SIG-M5 (cell line): ENCODE measurements around the gene PKN2.

Experiments
- DNase-seq: peaks from one replicate; lab custom pipeline; 2025; lab: John Stamatoyannopoulos, UW

Gene PKN2

GRCh38 chr1:88683541-88684481 is at the start of gene PKN2:
PKN2 (plus strand) TSS chr1:88684273; CDS start chr1:88684581, 308 bp downstream.
- DNase-seq = peak; percentile 94

- no peak for DNase-seq
These were observed 49.5 kb upstream of the PKN2 start for GRCh38 chr1:88634538-88634937.

DNA sequence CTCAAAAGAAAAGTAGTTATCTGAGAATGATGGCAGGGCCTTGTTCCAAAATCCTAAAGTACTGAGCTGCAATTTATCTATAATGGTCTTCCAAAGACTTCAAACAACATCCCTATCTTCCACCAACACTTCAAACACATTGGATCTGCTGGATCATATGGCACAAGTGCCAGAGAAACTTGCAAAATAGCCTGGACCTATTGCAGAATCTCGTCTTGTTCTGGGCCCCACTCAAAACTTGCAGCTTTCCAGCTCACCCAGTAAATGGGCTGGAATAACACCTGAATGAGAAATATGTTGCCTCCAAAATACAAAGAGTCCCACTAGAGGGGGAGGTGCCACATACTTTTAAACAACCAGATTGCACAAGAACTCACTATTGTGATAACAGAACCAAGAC is 44.0 kb upstream of the PKN2 start:
- DNase-seq = no peak

- DNase-seq = no peak
These were observed 38.2 kb upstream of the PKN2 start for GRCh38 chr1:88645886-88646285.

DNA sequence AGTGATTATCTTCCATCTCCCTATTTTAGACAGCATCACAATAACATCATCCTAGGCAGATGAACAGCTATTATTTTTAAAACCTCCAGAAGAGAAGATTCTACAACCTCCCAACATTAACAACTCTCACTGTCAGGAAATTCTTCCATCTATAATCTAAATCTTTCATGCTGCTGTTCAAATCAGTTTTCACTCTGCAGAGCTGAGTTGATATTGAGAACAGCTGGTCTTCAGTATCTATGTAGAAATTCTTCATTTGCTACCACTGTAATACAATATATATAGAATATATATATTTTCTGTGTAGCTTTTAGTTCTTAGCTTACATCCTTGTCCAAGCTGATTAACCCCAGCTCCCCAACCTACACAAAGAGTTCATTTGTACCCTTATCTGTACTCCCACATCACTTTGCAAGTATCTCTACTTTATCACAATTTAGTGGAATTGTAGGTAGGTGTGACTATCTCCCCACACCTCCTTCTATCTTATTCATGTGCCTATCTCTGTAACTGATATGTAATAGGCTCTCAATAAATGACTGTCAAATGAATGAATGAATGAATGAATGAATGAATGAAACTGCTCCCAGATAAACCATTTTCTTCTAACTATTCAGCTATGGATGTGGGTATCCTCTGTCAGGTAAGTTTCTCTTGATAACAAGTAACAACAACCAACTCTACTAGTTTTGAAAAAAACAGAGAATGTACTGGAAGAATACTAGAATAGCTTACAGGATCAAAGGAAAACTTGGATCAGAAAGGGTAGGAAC is 37.4 kb upstream of the PKN2 start:
- DNase-seq = no peak

- no peak for DNase-seq
These were observed 36.8 kb upstream of the PKN2 start for GRCh38 chr1:88647249-88647645.

DNA sequence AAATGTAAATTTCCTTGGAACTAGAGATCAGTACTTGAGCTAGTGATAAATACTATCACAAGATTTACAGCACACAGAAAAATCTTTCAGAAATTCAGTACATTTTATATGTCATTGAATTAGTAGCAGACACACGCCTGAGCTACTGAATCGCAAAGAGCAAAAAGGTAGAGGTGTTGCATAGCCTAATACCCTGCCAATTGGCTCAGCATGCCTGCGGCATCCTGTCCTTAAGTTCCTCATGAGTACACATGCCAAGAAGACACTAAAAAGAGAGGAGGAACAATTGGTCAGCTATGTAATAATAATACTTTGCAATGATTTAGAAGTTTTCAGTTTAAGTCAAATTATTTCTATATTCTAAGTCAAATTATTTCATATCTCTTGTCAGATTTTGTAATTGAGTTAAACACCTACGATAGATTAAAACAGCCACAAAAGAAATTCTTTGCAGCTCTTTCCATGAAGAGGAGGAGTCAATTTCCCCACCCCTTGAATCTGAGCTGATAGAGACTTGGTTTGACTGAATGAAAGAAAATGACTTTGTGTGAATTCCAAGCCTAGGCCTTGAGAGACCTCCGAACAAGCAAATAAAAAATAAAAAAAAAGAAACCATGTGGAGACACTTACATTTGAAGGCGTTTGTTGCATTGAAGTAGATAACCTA is 36.2 kb upstream of the PKN2 start:
- no peak for DNase-seq

DNA sequence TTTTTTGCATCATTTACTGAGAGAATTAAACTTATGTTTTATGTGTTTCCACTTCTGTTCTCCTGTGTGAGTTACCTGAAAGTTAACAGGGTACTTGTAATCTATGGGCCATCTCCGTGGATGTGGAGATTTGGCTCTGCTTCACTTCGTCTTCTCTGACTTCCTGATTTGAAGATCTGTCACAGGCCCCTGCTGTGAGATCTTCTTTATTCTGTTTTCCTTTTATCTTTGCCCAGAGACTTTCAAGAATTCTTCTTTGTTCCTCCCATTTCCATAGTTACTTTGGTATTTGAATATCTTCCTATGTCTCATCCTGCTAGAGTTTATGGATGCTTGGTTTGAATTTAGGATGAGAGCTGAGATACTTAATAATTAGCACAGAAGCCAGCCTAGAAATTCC is 35.4 kb upstream of the PKN2 start:
- DNase-seq = no peak

- DNase-seq = no peak
These were observed 34.1 kb upstream of the PKN2 start for GRCh38 chr1:88649932-88650331.

DNA sequence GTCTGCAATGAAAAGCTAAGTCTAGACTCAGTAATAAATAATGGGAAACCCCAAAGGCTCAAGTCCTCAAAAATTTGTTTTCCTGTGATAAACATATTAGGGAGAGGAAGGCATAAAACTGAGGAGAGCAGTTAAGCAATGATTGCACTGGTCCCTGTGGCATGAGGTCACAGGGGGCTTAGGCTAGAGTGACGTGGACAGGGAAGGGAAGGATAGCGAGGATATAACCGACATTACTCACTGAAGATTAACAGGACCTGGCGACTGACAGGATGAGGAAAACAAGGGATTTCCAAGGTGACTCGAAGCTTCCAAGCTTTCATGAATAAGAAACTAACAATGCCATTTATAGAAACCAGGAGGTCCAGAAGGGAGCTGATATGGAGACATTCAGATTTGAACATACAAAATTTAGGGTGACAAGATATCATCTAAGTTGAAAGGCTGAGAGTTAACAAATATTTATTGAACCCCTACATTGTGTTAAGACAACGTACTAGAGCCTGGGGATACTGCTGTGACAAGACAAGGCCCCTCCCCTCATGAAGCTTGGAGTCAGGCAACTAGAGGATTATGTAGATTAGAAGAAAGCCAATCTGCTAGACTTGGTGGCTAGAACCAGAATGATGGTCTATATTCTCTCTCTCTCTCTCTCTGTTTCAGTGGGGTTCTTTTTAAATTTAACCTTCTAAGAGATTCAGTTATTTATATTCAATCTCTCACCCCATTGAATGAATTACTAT is 33.2 kb upstream of the PKN2 start:
- no peak for DNase-seq

- no peak for DNase-seq
These were observed 28.9 kb upstream of the PKN2 start for GRCh38 chr1:88655140-88655539.

GRCh38 chr1:88655685-88656299 is 28.3 kb upstream of the PKN2 start:
- no peak for DNase-seq

DNA sequence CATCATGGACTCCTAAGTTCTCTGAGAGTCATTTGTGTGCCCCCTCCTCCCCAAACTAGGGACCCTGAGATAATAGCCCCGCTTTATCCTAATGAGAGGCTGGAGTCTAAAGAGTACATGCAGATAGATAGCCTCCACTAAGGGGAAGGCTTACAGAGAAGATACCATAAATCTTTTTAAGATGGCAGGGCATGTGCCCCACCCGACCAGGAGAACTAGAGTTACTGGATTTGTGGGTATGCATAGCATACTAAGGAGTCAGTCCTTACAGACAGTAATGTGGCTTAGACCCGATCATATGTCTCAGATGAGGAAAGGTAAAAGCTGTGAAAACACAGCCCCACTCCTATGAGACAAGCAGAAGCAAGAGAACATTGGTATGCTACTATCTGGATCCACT is 25.7 kb upstream of the PKN2 start:
- no peak for DNase-seq

DNA sequence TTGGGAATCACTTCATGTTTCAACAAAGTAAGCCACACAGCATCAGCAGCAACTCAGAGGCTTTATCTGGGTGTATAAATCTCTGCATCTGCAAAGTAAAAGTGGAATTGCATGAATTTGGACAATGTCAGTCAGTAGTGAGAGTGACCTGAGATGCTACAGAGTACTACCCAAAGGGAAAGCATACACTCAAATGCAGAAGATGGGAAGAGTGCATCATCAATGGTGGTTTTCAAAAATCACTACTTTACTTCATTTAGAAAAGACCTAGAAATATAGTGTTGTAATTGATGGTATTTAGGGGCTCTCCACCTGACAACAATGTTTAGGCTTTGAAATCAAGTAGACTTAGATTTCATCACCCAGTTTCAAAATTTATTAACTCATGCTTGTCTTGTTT is 24.5 kb upstream of the PKN2 start:
- no peak for DNase-seq

DNA sequence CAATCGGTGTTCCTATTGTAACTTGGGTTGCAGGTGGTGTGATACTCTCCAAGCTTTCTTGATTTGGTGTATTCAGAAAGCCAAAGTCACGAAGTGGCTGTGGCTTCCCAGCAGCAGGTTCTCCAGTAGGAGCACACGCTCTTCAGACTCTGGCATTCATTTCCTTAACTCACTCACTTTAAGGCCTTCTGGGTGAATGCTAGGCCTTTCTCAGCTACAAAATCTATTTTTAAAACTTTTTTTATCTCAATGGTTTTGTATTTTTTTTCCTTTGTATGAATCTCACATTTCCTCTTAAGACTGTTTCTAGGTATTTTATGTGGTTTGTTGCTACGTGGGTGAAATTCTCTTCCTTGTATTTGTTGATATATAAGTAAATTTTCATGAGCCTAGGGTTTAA is 22.9 kb upstream of the PKN2 start:
- no peak for DNase-seq

DNA sequence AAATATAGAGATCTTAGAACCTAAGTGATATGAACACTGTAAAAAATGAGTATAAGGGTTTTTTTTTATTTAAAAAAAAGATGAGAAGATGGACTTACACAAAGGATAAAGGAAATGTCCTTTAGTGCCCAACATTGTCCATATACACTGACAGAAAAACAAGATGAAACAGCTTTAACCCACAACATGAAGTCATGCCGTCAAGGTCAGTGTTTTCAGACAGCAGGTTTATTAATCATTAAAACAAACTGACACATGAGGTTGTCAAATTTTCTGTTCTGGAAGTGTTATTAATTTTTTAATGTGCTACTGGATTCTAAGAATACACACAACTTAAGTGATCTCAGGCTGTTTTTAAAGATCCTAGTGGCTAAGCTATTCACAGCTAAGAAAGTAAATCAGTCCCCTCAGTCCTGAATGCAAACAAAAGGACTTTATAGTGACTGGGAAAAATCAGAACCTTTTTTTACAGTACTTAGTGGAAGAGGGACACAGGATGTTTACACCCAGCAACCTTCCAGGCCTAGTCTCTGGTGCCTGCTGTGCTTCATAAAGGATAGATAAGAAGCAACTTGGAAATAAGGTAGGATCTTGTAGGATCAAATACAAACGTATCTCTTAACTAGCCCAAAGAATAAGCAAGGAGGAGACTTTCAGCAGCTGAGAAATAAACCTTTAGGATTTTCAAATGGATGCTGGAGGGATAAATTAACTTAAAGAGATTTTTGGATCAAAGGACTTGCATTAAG is 21.9 kb upstream of the PKN2 start:
- no peak for DNase-seq

DNA sequence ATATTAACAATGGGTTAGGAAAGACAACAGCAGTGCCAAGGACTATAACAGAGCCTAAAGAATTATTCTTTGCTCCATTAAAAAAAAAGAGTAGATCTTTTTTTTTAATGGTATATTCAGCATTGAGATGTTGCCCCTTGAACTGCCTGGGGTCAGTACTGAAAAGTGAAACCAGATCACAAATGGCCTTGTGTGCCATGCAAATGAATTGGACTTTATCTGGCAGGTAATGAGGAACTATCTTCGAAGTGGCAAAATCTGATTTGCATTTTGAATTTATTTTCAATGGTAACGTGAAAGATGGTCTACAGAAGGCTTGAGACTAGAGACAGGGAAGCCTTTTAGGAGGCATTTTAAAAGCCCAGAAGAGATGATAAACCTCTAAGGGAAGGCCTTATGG is 21.4 kb upstream of the PKN2 start:
- no peak for DNase-seq

- no peak for DNase-seq
These were observed 15.7 kb upstream of the PKN2 start for GRCh38 chr1:88668405-88668804.

DNA sequence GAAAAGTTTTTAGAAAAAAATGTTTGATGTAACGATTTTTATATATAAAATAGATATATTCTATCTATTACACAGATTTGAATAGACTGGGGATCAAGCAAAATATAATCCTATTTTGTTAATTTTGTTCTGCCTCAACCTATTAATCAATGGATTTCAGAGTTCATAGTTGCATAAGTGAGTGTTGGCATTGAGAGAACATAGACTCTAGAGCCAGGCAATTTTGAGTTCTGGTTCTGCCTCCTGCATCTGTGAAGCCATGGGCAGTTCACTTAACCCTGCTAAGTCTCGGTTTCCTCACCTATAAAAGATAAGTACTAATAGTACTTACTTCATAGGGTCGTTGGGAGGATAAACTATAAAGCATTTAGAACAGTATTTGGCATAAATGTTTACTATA is 13.6 kb upstream of the PKN2 start:
- no peak for DNase-seq

DNA sequence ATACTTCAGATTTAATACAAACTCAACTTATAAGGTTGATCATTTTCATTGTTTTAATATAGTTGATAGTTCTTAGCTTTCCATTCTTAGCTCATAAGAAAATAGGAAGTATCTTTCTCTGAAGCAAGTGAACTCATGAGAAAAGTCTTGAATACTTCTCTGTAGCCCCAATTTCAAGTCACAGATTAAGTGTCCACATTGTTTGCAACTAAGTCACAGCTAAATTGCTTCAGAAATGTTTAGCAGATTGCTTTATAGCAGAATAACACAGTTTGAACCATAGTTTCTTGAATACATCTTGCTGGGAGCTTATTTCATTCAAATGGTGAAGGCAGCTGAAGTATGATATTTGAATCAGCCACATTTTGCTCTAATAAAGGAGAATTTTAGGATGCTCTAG is 10.6 kb upstream of the PKN2 start:
- DNase-seq = no peak

DNA sequence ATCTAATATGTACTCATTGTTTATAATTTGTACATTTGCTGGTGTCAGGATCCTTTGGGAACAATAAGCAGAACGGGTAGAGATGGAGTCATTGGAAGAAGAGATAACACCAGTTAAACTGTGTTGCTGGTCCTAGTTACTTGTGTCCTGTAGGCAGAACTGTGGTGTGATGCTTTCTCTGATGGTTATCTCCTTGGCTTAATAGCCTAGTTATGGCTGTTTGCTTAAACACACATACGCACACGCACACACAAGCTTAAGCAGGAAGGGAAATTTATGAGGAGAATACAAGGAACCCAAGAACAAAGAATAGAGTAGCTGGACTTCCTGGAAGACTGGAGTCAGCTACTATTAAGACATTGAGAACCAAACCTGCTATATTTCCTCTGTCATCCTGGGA is 5.7 kb upstream of the PKN2 start:
- DNase-seq = no peak
